WI38 (cell line): ENCODE measurements around the gene RPUSD1.
"Not testable (repeated sequence)": the region's sequence is repeated elsewhere in the genome, so short reads cannot be mapped to it uniquely, and the experiment has no call there.

Experiments
- H3K4me3 ChIP-seq: 2 replicates; pipeline ENCODE4 v1.5.1; 2011; ENCODE audit warnings: low read depth, mild to moderate bottlenecking, control low read depth, low read length
- TF ChIP-seq, protein P1 (sequence below): IDR thresholded peaks from 2 replicates; pipeline ENCODE4 v1.5.1; 2012; ENCODE audit warnings: low read depth, mild to moderate bottlenecking, control low read depth, low read length

RPUSD1 gene

DNA sequence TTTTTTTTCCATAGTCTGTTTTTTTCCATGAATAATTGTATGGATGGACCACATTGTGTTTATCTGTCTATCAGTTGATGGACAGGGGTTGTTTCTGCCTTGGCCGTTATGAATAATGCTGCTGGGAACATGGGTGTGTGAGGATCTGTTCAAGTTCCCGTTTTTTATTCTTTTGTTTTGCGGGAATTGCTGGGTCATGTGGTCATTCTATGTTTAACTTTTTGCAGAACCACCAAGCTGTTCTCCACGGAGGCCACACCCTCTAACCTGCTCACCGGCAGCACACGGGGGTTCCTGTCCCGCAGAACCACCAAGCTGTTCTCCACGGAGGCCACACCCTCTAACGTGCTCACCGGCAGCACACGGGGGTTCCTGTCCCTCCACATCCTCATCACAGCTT lies 33.5 kb downstream of the RPUSD1 start:
- H3K4me3 ChIP-seq: no peak overlapping the region
- TF ChIP-seq, protein P1, sequence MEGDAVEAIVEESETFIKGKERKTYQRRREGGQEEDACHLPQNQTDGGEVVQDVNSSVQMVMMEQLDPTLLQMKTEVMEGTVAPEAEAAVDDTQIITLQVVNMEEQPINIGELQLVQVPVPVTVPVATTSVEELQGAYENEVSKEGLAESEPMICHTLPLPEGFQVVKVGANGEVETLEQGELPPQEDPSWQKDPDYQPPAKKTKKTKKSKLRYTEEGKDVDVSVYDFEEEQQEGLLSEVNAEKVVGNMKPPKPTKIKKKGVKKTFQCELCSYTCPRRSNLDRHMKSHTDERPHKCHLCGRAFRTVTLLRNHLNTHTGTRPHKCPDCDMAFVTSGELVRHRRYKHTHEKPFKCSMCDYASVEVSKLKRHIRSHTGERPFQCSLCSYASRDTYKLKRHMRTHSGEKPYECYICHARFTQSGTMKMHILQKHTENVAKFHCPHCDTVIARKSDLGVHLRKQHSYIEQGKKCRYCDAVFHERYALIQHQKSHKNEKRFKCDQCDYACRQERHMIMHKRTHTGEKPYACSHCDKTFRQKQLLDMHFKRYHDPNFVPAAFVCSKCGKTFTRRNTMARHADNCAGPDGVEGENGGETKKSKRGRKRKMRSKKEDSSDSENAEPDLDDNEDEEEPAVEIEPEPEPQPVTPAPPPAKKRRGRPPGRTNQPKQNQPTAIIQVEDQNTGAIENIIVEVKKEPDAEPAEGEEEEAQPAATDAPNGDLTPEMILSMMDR: no peak

DNA sequence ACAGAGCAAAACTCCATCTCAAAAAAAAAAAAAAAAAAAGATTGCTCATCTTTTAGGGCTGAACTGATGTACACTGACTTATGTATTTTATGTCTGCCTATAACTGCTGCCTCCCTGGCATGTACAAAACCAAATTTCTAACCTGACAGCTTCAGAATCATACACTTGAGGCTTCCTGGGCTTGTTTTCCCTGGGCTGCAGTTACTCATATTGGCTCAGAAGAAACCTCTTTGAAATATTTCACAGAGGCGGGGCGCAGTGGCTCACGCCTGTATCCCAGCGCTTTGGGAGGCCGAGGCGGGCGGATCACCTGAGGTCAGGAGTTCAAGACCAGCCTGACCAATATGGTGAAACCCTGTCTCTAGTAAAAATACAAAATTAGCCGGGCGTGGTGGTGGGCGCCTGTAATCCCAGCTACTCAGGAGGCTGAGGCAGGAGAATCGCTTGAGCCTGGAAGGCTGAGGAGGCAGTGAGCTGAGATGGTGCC lies 34.0 kb downstream of the RPUSD1 start:
- not testable (repeated sequence) for H3K4me3 ChIP-seq

DNA sequence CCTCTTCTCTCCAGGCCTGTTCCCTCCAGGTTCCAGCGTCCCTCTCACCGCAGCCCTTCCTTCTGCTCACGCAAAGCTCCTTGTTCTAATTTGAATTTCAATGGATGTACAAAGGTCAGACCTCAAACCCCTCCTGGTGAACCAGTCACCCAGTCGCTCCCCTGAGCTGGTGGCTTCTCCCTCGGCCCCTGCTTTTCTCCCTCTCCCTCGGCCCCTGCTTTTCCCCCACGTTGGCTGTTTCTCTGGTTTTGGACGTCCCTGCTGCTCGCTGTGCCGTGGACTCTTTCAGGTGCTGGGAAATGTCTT lies 36.2 kb downstream of the RPUSD1 start:
- no peak overlapping the region for H3K4me3 ChIP-seq
- TF ChIP-seq, protein P1: no peak

GRCh38 chr16:751152-752006 lies 36.8 kb downstream of the RPUSD1 start:
- no peak overlapping the region for H3K4me3 ChIP-seq
- TF ChIP-seq, protein P1: no peak

DNA sequence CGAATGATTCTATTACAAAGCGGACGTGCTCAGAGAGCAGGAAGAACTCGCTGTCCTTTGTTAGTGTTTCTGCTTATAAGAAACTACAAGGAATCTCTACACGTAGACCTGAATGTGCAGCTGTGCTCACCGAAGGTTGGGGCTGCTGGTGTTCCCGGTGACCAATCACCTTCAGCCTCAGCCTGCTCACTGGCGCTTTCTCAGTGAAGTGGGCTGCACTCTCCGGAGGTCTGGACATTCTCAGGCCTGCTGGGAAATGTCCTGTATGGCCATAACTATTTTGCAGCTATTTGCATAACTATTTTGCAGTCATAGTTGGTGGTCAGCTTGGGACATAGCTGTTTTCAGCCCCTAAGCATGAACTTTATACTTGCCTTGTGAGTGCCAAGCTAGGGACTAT lies 37.7 kb downstream of the RPUSD1 start:
- TF ChIP-seq, protein P1: no peak
- no peak overlapping the region for H3K4me3 ChIP-seq

- H3K4me3 ChIP-seq: no peak overlapping the region
- TF ChIP-seq, protein P1: no peak
Observed at GRCh38 chr16:749010-749409, 39.2 kb downstream of the RPUSD1 start.

DNA sequence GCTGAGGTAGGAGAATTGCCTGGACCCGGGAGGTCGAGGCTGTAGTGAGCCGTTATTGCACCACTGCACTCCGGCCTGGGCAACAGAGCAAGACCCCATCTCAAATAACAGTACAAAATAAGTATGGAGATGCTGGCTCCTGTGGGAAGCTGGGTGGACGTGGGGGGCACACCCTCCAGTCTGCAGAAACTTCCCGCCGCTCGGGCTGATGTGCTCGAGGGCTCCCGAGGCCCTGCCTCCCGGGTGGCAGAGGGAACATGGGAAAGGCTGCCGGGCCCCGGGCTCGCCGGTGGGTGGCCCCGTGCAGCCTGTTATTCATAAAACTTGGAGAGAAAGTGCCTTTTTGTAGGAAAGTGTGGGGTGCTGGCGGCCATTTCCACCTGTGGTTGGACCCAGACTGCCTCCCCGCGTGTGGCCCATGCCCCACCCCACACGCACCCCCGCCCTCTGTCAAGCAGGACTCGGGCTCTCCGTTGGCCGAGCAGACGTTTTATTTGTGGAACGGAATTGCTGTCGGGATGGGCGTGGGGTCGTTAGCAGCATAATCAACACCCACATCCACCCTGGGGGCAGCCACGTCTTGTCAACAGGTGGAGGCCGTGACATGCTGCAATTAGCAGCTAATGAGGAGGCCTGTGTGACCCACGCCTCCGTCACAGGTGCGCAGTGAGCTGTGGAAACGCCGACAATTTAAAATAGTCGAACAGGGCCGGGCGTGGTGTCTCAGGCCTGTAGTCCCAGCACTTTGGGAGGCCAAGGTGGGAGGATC lies 40.0 kb downstream of the RPUSD1 start:
- TF ChIP-seq, protein P1: no peak
- H3K4me3 ChIP-seq: no peak overlapping the region
